Right kidney (tissue), 1 donor: Measurements from ENCODE around the gene CCDC92.
"Not testable (repeated sequence)": the region's sequence is repeated elsewhere in the genome, so short reads cannot be mapped to it uniquely, and the experiment has no call there.

Experiments used
- DNase-seq: peaks from one replicate; pipeline ENCODE4 v3.0.0-alpha.2; 2016

Gene CCDC92

GRCh38 chr12:123936471-123936870 is 36.2 kb downstream of the CCDC92 start:
- no peak for DNase-seq

GRCh38 chr12:123935956-123936355 is 36.7 kb downstream of the CCDC92 start:
- no peak for DNase-seq

GRCh38 chr12:123934829-123935228 is 37.8 kb downstream of the CCDC92 start:
- no peak for DNase-seq

- DNase-seq, result no peak
Observed at GRCh38 chr12:123934016-123934620, 38.5 kb downstream of the CCDC92 start.

GRCh38 chr12:123933214-123933613 is 39.4 kb downstream of the CCDC92 start:
- no peak for DNase-seq

- DNase-seq, result no peak
Observed at GRCh38 chr12:123931686-123932321, 40.8 kb downstream of the CCDC92 start.

GRCh38 chr12:123929946-123930583 is 42.6 kb downstream of the CCDC92 start:
- DNase-seq, result no peak

GRCh38 chr12:123928897-123929296 is 43.7 kb downstream of the CCDC92 start:
- no peak for DNase-seq

GRCh38 chr12:123928274-123928865 is 44.3 kb downstream of the CCDC92 start:
- DNase-seq, result no peak

GRCh38 chr12:123924539-123924938 is 48.1 kb downstream of the CCDC92 start:
- no peak for DNase-seq

GRCh38 chr12:123923927-123924326 is 48.7 kb downstream of the CCDC92 start:
- DNase-seq, result no peak

GRCh38 chr12:123923038-123923437 is 49.6 kb downstream of the CCDC92 start:
- no peak for DNase-seq

- DNase-seq, result no peak
Observed at GRCh38 chr12:123919980-123920360, 52.7 kb downstream of the CCDC92 start.

GRCh38 chr12:123917337-123917850 is 55.2 kb downstream of the CCDC92 start:
- DNase-seq, result no peak

- DNase-seq, result no peak
Observed at GRCh38 chr12:123916729-123917128, 55.9 kb downstream of the CCDC92 start.

GRCh38 chr12:123914726-123915333 is 57.8 kb downstream of the CCDC92 start:
- DNase-seq, result no peak

- no peak for DNase-seq
Observed at GRCh38 chr12:123912415-123913380, 59.9 kb downstream of the CCDC92 start.

GRCh38 chr12:123911672-123912409 is 60.8 kb downstream of the CCDC92 start:
- DNase-seq, result not testable (repeated sequence)

- DNase-seq, result no peak
Observed at GRCh38 chr12:123910761-123911193, 61.9 kb downstream of the CCDC92 start.

- DNase-seq, result no peak
Observed at GRCh38 chr12:123910057-123910456, 62.6 kb downstream of the CCDC92 start.
